ENCODE results near the gene TCP1. TPM values are rescaled to one million over a fixed set of nuclear protein-coding genes. Genes with fewer than 3 reads are reported as not detected.

TCP1 gene
- total and polyA plus RNA-seq, 2 donors (not counting 3 experiments of a cell fraction or from before 2014, with no cell fraction given), result 168 to 302 TPM

DNA sequence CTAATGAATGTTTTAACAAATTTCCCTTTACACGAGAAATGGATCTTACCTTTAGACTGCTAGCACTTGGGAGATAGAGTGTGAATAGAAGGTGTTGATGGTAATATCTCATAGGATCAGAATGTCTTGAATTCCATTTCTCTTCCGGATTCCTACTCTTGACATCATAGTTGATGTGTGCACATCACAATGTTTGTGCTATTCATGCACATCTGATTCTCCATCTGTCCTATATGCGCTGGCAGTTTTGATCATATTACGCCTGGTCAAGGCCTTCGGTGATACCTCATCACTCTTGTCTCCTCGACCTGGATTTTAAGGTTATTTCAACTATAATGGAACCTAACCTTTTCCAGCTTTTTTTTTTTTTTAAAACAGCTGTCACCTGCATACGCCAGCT is 44.3 kb downstream of the TCP1 start:
- no peak for TF ChIP-seq FOS (IDR thresholded peaks at IDR 0.05; ENCODE audit: borderline replicate concordance, insufficient read depth, low read length)
- Histone ChIP-seq H3K4me1 (ENCODE audit: control insufficient read depth, extremely low read depth, insufficient read depth, low read length) (no peaks in the 10 kb centered on the region), H2AFZ (ENCODE audit: low read depth, low read length) (no peak overlapping the region), H3K9ac (replicated peaks; ENCODE audit: extremely low read depth, insufficient read depth, low read length) (no peak overlapping the region), H3K27me3 (ENCODE audit: control insufficient read depth in 2 of 2, insufficient read depth in 2 of 2, low read length in 2 of 2) (no peaks in the 10 kb centered on the region), H3K27ac (ENCODE audit: insufficient read depth, low read depth, low read length) (no peak overlapping the region), H3K4me3 (replicated peaks in 1 of 3; ENCODE audit: insufficient read depth in 1 of 3, low read depth in 1 of 3, low read length in 3 of 3) (no peak overlapping the region), H3K36me3 (ENCODE audit: control insufficient read depth in 2 of 2, extremely low read depth in 1 of 2, insufficient read depth in 2 of 2, low read length in 2 of 2) (peaks cover 20 to 56% of the 10 kb centered on the region in 2 experiments), H3K4me2 (ENCODE audit: insufficient read depth, low read length) (no peak overlapping the region), H4K20me1 (replicated peaks; ENCODE audit: control insufficient read depth, extremely low read depth, insufficient read depth, low read length) (no peaks in the 10 kb centered on the region), H3K9me1 (replicated peaks; ENCODE audit: control insufficient read depth, extremely low read depth, insufficient read depth, low read length) (no peaks in the 10 kb centered on the region), H3K79me2 (ENCODE audit: control insufficient read depth, insufficient read depth, low read length) (peaks cover 41% of the 10 kb centered on the region), H3K9me3 (replicated peaks; ENCODE audit: control insufficient read depth, insufficient read depth, low read length) (no peaks in the 10 kb centered on the region)
- FAIRE-seq, result no peak
- BruUV-seq (replicated peaks), result no TSS peak
- no peak for DNase-seq (ENCODE audit: low read depth, low spot score)
- CTCF ChIA-PET, result no interaction called here
- dilution Hi-C loops (cut with MboI; ENCODE audit: extremely low pct_ligation_motif_present, low sequenced_read_pairs), result no loop called here
- POLR2A ChIA-PET, result no interaction called here
- intact Hi-C loops (cut with micrococcal nuclease), result no loop called here

DNA sequence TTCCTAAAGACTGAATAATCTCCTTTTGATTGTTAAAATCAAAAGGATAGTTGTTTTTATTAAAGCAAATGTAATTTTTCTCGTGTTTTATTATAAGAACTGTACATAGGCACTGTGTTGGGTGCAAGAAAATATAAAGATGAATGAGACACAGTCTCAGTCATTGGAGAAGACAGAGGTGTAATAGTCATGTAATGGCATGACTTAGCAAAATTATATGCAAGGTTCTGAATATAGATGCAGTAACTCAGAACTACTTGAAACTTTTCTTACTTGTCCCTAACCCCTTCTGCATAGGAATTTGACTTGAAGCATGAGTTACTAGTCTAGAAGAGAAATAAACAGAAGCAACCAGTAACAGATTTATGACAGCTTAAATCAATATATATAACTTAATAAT is 47.2 kb downstream of the TCP1 start:
- peaks cover 69% of the 10 kb centered on the region for H3K79me2 ChIP-seq (ENCODE audit: control insufficient read depth, insufficient read depth, low read length)
- intact Hi-C loops (cut with micrococcal nuclease) (no loop called here), dilution Hi-C loops (cut with MboI; ENCODE audit: extremely low pct_ligation_motif_present, low sequenced_read_pairs) (no loop called here)
- no peak overlapping the region for H3K4me3 ChIP-seq (replicated peaks in 1 of 3; ENCODE audit: insufficient read depth in 1 of 3, low read depth in 1 of 3, low read length in 3 of 3)
- DNase-seq (ENCODE audit: low read depth, low spot score) (no peak), FAIRE-seq (no peak)
- H3K27me3 ChIP-seq (ENCODE audit: control insufficient read depth in 2 of 2, insufficient read depth in 2 of 2, low read length in 2 of 2), result no peaks in the 10 kb centered on the region
- H4K20me1 ChIP-seq (replicated peaks; ENCODE audit: control insufficient read depth, extremely low read depth, insufficient read depth, low read length), result no peaks in the 10 kb centered on the region
- BruUV-seq (replicated peaks), result no TSS peak
- no peak overlapping the region for H2AFZ ChIP-seq (ENCODE audit: low read depth, low read length)
- peaks cover 18 to 54% of the 10 kb centered on the region in 2 experiments for H3K36me3 ChIP-seq (ENCODE audit: control insufficient read depth in 2 of 2, extremely low read depth in 1 of 2, insufficient read depth in 2 of 2, low read length in 2 of 2)
- ChIA-PET POLR2A (no interaction called here), CTCF (no interaction called here)
- H3K9me1 ChIP-seq (replicated peaks; ENCODE audit: control insufficient read depth, extremely low read depth, insufficient read depth, low read length), result no peaks in the 10 kb centered on the region
- H3K27ac ChIP-seq (ENCODE audit: insufficient read depth, low read depth, low read length), result no peak overlapping the region
- no peak overlapping the region for H3K9ac ChIP-seq (replicated peaks; ENCODE audit: extremely low read depth, insufficient read depth, low read length)
- H3K9me3 ChIP-seq (replicated peaks; ENCODE audit: control insufficient read depth, insufficient read depth, low read length), result no peaks in the 10 kb centered on the region
- H3K4me2 ChIP-seq (ENCODE audit: insufficient read depth, low read length), result no peak overlapping the region
- H3K4me1 ChIP-seq (ENCODE audit: control insufficient read depth, extremely low read depth, insufficient read depth, low read length), result no peaks in the 10 kb centered on the region
- TF ChIP-seq JUN (IDR thresholded peaks at IDR 0.05; ENCODE audit: borderline replicate concordance, insufficient read depth, insufficient read length, low read depth) (no peak), EZH2 (IDR thresholded peaks at IDR 0.05; ENCODE audit: borderline replicate concordance, low read depth, low read length, severe bottlenecking) (no peak), POLR2AphosphoS5 (IDR thresholded peaks at IDR 0.05; ENCODE audit: insufficient read depth, low read depth, low read length) (no peak), GATA2 (IDR thresholded peaks at IDR 0.05; ENCODE audit: insufficient read depth, insufficient read length, low read depth, low read length) (no peak), MYC (IDR thresholded peaks at IDR 0.05; ENCODE audit: low read depth, low read length) (no peak), FOS (IDR thresholded peaks at IDR 0.05; ENCODE audit: borderline replicate concordance, insufficient read depth, low read length) (no peak), POLR2A (IDR thresholded peaks at IDR 0.05; ENCODE audit: low read depth, low read length) (no peak)
- TF ChIP-seq, protein P1, sequence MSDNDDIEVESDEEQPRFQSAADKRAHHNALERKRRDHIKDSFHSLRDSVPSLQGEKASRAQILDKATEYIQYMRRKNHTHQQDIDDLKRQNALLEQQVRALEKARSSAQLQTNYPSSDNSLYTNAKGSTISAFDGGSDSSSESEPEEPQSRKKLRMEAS (IDR thresholded peaks at IDR 0.05; ENCODE audit: insufficient read depth, insufficient read length), result no peak
- TF ChIP-seq, protein P2, sequence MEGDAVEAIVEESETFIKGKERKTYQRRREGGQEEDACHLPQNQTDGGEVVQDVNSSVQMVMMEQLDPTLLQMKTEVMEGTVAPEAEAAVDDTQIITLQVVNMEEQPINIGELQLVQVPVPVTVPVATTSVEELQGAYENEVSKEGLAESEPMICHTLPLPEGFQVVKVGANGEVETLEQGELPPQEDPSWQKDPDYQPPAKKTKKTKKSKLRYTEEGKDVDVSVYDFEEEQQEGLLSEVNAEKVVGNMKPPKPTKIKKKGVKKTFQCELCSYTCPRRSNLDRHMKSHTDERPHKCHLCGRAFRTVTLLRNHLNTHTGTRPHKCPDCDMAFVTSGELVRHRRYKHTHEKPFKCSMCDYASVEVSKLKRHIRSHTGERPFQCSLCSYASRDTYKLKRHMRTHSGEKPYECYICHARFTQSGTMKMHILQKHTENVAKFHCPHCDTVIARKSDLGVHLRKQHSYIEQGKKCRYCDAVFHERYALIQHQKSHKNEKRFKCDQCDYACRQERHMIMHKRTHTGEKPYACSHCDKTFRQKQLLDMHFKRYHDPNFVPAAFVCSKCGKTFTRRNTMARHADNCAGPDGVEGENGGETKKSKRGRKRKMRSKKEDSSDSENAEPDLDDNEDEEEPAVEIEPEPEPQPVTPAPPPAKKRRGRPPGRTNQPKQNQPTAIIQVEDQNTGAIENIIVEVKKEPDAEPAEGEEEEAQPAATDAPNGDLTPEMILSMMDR (IDR thresholded peaks at IDR 0.05; ENCODE audit: extremely low read depth in 1 of 2, insufficient read depth in 1 of 2, low read depth in 1 of 2, low read length in 2 of 2), result no peak
